K562 (cell line): ENCODE data around the gene CRABP1. TPM values are rescaled to one million over a fixed set of nuclear protein-coding genes. Genes with fewer than 3 reads are reported as not detected.

Experiments
- ATAC-seq: fragments of 200-7000 bp; cut with Tn5 transposase; 3 replicates; pipeline ENCODE4 v1.9.1; 2020; ENCODE audit warnings: moderate library complexity
- BruUV-seq: library from RNA; stranded (reverse); fragments of 400-500 nt; replicated peaks from 2 replicates; lab custom pipeline; 2021; lab: Mats Ljungman, UMichigan
- CTCF ChIA-PET: fragments of 300-600 bp; formaldehyde crosslinking; extraction: SDS; loops from one replicate; lab custom pipeline; 2021; ENCODE audit warnings: low intra/inter-chr PET ratio; lab: Yijun Ruan, JAX
- POLR2A ChIA-PET: fragments of 300-600, 350-650 bp; sonication (Branson Sonifier 250); formaldehyde crosslinking; extraction: SDS; loops from one replicate; lab custom pipeline; 2021; ENCODE audit warnings: antibody characterized with exemption, inconsistent platforms; lab: Yijun Ruan, JAX
- DNase-seq, 4 experiments: peaks; one replicate each; pipeline versions ENCODE4 v3.0.0 to v3.0.0-alpha.2; 2011 to 2018; ENCODE audit warnings: low spot score in 3 of 4, mixed read lengths in 3 of 4; ENCODE audit errors: extremely low read depth in 1 of 4
- FAIRE-seq: peaks from 2 replicates; lab custom pipeline; 2011; peaks lifted over from hg19 to GRCh38; lab: Jason Lieb, UNC
- H2AFZ ChIP-seq: 2 replicates; pipeline ENCODE4 v1.6.0; 2011; ENCODE audit warnings: low read depth, low read length, control low read depth, inconsistent platforms
- H3K27ac ChIP-seq: fragments of 200-600 bp; 3 replicates; pipeline ENCODE4 v1.8.0; 2011; ENCODE audit warnings: low read depth, mild to moderate bottlenecking, control low read depth, inconsistent platforms, low read length, moderate library complexity, mixed read lengths; ENCODE audit errors: extremely low read depth
- H3K27me3 ChIP-seq, 2 experiments: fragments of 300-600 bp in 1 of 2; 2 replicates in 1 of 2; 3 replicates in 1 of 2; pipeline versions ENCODE4 v1.6.0 to v1.8.0; 2011; ENCODE audit warnings: inconsistent platforms in 2 of 2, low read length in 2 of 2, mild to moderate bottlenecking in 1 of 2, mixed read lengths in 1 of 2, moderate library complexity in 1 of 2; ENCODE audit not compliant: control insufficient read depth in 2 of 2, insufficient read depth in 2 of 2
- H3K36me3 ChIP-seq: fragments of 300-600 bp; 3 replicates; pipeline ENCODE4 v1.8.0; 2011; ENCODE audit warnings: mild to moderate bottlenecking, low read length, inconsistent platforms; ENCODE audit not compliant: control insufficient read depth, insufficient read depth
- H3K4me1 ChIP-seq, 2 experiments: fragments of 200-600 bp in 1 of 2; replicated peaks in 1 of 2; 2 replicates in 1 of 2; 3 replicates in 1 of 2; pipeline versions ENCODE4 v1.5.1 to v1.8.0; 2011; ENCODE audit warnings: inconsistent platforms in 2 of 2, low read length in 2 of 2, mild to moderate bottlenecking in 1 of 2, mixed read lengths in 1 of 2, moderate library complexity in 1 of 2; ENCODE audit not compliant: control insufficient read depth in 2 of 2, insufficient read depth in 2 of 2
- H3K4me2 ChIP-seq: 2 replicates; pipeline ENCODE4 v1.6.1; 2011; ENCODE audit warnings: low read length, control low read depth, inconsistent platforms, mixed read lengths; ENCODE audit not compliant: insufficient read depth
- H3K4me3 ChIP-seq: fragments of 200-600 bp; sonication (generic), shearing (Covaris generic); 2 replicates; pipeline ENCODE4 v1.5.1; 2016; ENCODE audit warnings: control low read depth, inconsistent platforms
- H3K79me2 ChIP-seq: fragments of 200-600 bp; 3 replicates; pipeline ENCODE4 v1.8.0; 2011; ENCODE audit warnings: low read length, inconsistent platforms; ENCODE audit not compliant: control insufficient read depth, insufficient read depth
- H3K9ac ChIP-seq, 2 experiments: 2 replicates each; pipeline versions ENCODE4 v1.6.0 to v1.6.1; 2011; ENCODE audit warnings: low read depth in 2 of 2, low read length in 2 of 2, control low read depth in 1 of 2, inconsistent platforms in 1 of 2, mild to moderate bottlenecking in 1 of 2, mixed read lengths in 1 of 2; ENCODE audit not compliant: insufficient read depth in 1 of 2
- H3K9me1 ChIP-seq: one replicate; pipeline ENCODE4 v1.6.0; 2011; ENCODE audit warnings: inconsistent platforms, mild to moderate bottlenecking, low read length, moderate library complexity; ENCODE audit not compliant: control insufficient read depth, insufficient read depth
- H3K9me3 ChIP-seq: replicated peaks from 2 replicates; pipeline ENCODE4 v1.5.1; 2011; ENCODE audit warnings: low read depth, low read length, inconsistent platforms; ENCODE audit not compliant: control insufficient read depth, insufficient read depth
- H4K20me1 ChIP-seq: replicated peaks from 2 replicates; pipeline ENCODE4 v1.6.1; 2011; ENCODE audit warnings: low read length, inconsistent platforms, mixed read lengths; ENCODE audit not compliant: control insufficient read depth, insufficient read depth
- ATF2 ChIP-seq: sonication (generic); formaldehyde crosslinking; IDR thresholded peaks from 2 replicates; pipeline ENCODE4 v1.8.1; 2022; ENCODE audit warnings: missing genetic modification reagents
- ATF3 ChIP-seq, 2 experiments: fragments of 450-650 bp in 1 of 2; sonication (generic) in 1 of 2; formaldehyde crosslinking in 1 of 2; IDR thresholded peaks in 1 of 2; conservative IDR thresholded peaks in 1 of 2; 2 replicates each; pipeline versions ENCODE4 v1.6.1 to v1.8.1; 2016 to 2023; ENCODE audit warnings: mild to moderate bottlenecking in 2 of 2, moderate library complexity in 2 of 2, inconsistent platforms in 1 of 2, missing genetic modification reagents in 1 of 2
- CTCFL ChIP-seq: IDR thresholded peaks from 2 replicates; pipeline ENCODE4 v1.6.1; 2011; ENCODE audit warnings: borderline replicate concordance, low read depth, mild to moderate bottlenecking, moderate library complexity, low read length; ENCODE audit not compliant: insufficient read depth, poor library complexity, severe bottlenecking
- DDX20 ChIP-seq: fragments of 450-650 bp; IDR thresholded peaks from 2 replicates; pipeline ENCODE4 v1.6.1; 2016; ENCODE audit warnings: missing genetic modification characterization, low read depth, mild to moderate bottlenecking, missing compliant biosample characterization, moderate library complexity
- HNRNPL ChIP-seq: fragments of 200-400 bp; formaldehyde crosslinking; IDR thresholded peaks from 2 replicates; pipeline ENCODE4 v1.6.1; 2017; ENCODE audit warnings: low read depth, mild to moderate bottlenecking, low read length
- KAT8 ChIP-seq: fragments of 450-650 bp; IDR thresholded peaks from 2 replicates; pipeline ENCODE4 v1.6.1; 2016; ENCODE audit warnings: low read depth, mild to moderate bottlenecking
- NFIC ChIP-seq: fragments of 450-650 bp; IDR thresholded peaks from 2 replicates; pipeline ENCODE4 v1.6.1; 2017; ENCODE audit warnings: mild to moderate bottlenecking, inconsistent platforms
- PHTF2 ChIP-seq: fragments of 250-450 bp; sonication (Bioruptor Pico); IDR thresholded peaks from 2 replicates; pipeline ENCODE4 v1.5.0; 2021; ENCODE audit warnings: mild to moderate bottlenecking
- YY1 ChIP-seq, 3 experiments: IDR thresholded peaks; 2 replicates each; pipeline ENCODE4 v1.6.1; 2011; ENCODE audit warnings: low read length in 2 of 3, mild to moderate bottlenecking in 2 of 3, moderate library complexity in 2 of 3, borderline replicate concordance in 1 of 3, control low read depth in 1 of 3, low read depth in 1 of 3; ENCODE audit not compliant: insufficient read depth in 3 of 3, insufficient replicate concordance in 2 of 3, control insufficient read depth in 1 of 3, insufficient read length in 1 of 3; ENCODE audit errors: extremely low read depth in 1 of 3
- ZNF3 ChIP-seq: fragments of 250-450 bp; sonication (Bioruptor Pico); IDR thresholded peaks from 2 replicates; pipeline ENCODE4 v1.5.0; 2021; ENCODE audit warnings: mild to moderate bottlenecking, moderate library complexity
- ZNF696 ChIP-seq: fragments of 250-450 bp; sonication (Bioruptor Pico); conservative IDR thresholded peaks from 2 replicates; pipeline ENCODE4 v1.4.0; 2020; ENCODE audit warnings: mild to moderate bottlenecking, moderate library complexity
- WGBS: fragments of 100-300 bp; shearing (Covaris generic); methylation state at CpG from one replicate; pipeline ENCODE4 v1.1.6; 2016; ENCODE audit warnings: low coverage, mixed read lengths; ENCODE audit not compliant: insufficient coverage; ENCODE audit errors: missing lambda C conversion rate; 5-methylcytosine and 5-hydroxymethylcytosine counted together
- in situ Hi-C: fragments of 300-500 bp; cut with MboI; formaldehyde crosslinking; loops from 4 replicates; pipeline ENCODE4 v1.15.0; 2018; ENCODE audit warnings: inconsistent platforms, mixed read lengths
- intact Hi-C: fragments of 100-400 bp; cut with micrococcal nuclease; formaldehyde crosslinking; loops from 2 replicates; pipeline ENCODE4 v1.14.2; 2022
- polyA plus RNA-seq, 8 experiments: library from polyadenylated mRNA; depleted of rRNA in 4 of 8; stranded (reverse) in 5 of 8; unstranded in 3 of 8; fragments of >200 nt; fragmentation: Nextera tagmentation in 2 of 8; fragmentation: Illumina TruSeq in 1 of 8; extraction: Ambion mirVana in 2 of 8; extraction: Trizol in 1 of 8; gene quantifications; 2 replicates each; pipeline versions ENCODE4 v1.2.1 to v1.2.3, GENCODE V29; 2011 to 2014; ENCODE audit warnings: inconsistent platforms in 1 of 8, missing spikeins in 1 of 8
- total RNA-seq, 7 experiments: library from RNA; depleted of rRNA in 6 of 7; stranded (reverse); fragments of >200 nt in 6 of 7; fragmentation: Illumina TruSeq in 2 of 7; extraction: Trizol in 2 of 7; gene quantifications; 2 replicates each; pipeline versions ENCODE4 v1.2.1 to v1.2.3, GENCODE V29; 2011 to 2021; ENCODE audit warnings: low replicate concordance in 1 of 7

Gene CRABP1
- total and polyA plus RNA-seq, 9 of the 15 experiments (the other 6 are each of a cell fraction or from before 2014, with no cell fraction given): 0.60 TPM; not detected in 8

GRCh38 chr15:78372880-78373279, 32.7 kb downstream of the CRABP1 start (continued):
- TF ChIP-seq ATF2 (no peak), CTCFL (no peak), DDX20 (tag) (no peak)

- H3K9ac ChIP-seq: no peak overlapping the region
- FAIRE-seq: no peak
- TF ChIP-seq PHTF2 (CRISPR knock-in tag) (no peak), ZNF3 (CRISPR knock-in tag) (no peak), KAT8 (no peak), NFIC (peak; percentile 59), ZNF696 (CRISPR knock-in tag) (no peak), HNRNPL (no peak), ATF3 (IDR thresholded peaks at IDR 0.05) (peak; percentile 72), ATF3 (CRISPR knock-in tag; conservative IDR thresholded peaks at IDR 0.05) (no peak), YY1 (IDR thresholded peaks at IDR 0.05; ENCODE audit: borderline replicate concordance in 1 of 3, control insufficient read depth in 1 of 3, extremely low read depth in 1 of 3, insufficient read depth in 3 of 3, insufficient read length in 1 of 3, insufficient replicate concordance in 2 of 3, low read depth in 1 of 3, low read length in 2 of 3) (no peak)
These were observed 34.6 kb downstream of the CRABP1 start for GRCh38 chr15:78374436-78375393.

More at GRCh38 chr15:78374436-78375393, 34.6 kb downstream of the CRABP1 start:
- H3K27me3 ChIP-seq: peaks cover 4 to 12% of the 10 kb centered on the region in 2 experiments; a peak in 4 of 5 replicates
- no peak overlapping the region for H3K27ac ChIP-seq
- no peaks in the 10 kb centered on the region for H3K36me3 ChIP-seq
- in situ Hi-C loops: no loop called here
- no peaks in the 10 kb centered on the region for H3K9me1 ChIP-seq
- WGBS: 14% methylated on average over 13 of the region's 14 CpGs
- intact Hi-C loops: no loop called here
- H2AFZ ChIP-seq: 0 out of 2 replicates have a peak overlapping the region, but pooled peaks have one; percentile 51
- no TSS peak for BruUV-seq
- POLR2A ChIA-PET: no interaction called here
- no peaks in the 10 kb centered on the region for H3K79me2 ChIP-seq
- H3K4me2 ChIP-seq: no peak overlapping the region
- peak in 2 of 4 experiments; percentile 27 to 41 for DNase-seq
- H4K20me1 ChIP-seq: no peaks in the 10 kb centered on the region
- CTCF ChIA-PET: no interaction called here
- peaks cover 5% of the 10 kb centered on the region in 2 experiments; a peak in 3 of 5 replicates for H3K4me1 ChIP-seq
- peak; percentile 95 for ATAC-seq
- H3K9me3 ChIP-seq: no peaks in the 10 kb centered on the region
- H3K4me3 ChIP-seq: no peak overlapping the region
